Smooth muscle cell (in vitro differentiated cells): ENCODE measurements around the gene COL4A3. TPM values are rescaled to one million over a fixed set of nuclear protein-coding genes. Genes with fewer than 3 reads are reported as not detected.

Source experiments
- DNase-seq: peaks from one replicate; lab custom pipeline; 2025; ENCODE audit not compliant: unreplicated experiment; lab: John Stamatoyannopoulos, UW
- H2AFZ ChIP-seq: fragments of 200-600 bp; sonication (generic); 2 replicates; pipeline ENCODE4 v1.6.0; 2016; ENCODE audit warnings: antibody characterized with exemption, low read depth, mild to moderate bottlenecking
- H3F3A ChIP-seq: fragments of 200-600 bp; sonication (generic); 2 replicates; pipeline ENCODE4 v1.6.0; 2017; ENCODE audit warnings: antibody characterized with exemption, low read depth
- H3K27ac ChIP-seq: fragments of 200-600 bp; sonication (generic); 2 replicates; pipeline ENCODE4 v1.5.1; 2016; ENCODE audit warnings: low read depth, mild to moderate bottlenecking
- H3K27me3 ChIP-seq: fragments of 200-600 bp; sonication (generic); 2 replicates; pipeline ENCODE4 v1.6.1; 2016; ENCODE audit warnings: low read depth, mild to moderate bottlenecking
- H3K36me3 ChIP-seq: fragments of 200-600 bp; sonication (generic); 2 replicates; pipeline ENCODE4 v1.5.1; 2016; ENCODE audit warnings: low read depth
- H3K4me1 ChIP-seq: fragments of 200-600 bp; sonication (generic); 2 replicates; pipeline ENCODE4 v1.5.1; 2016; ENCODE audit warnings: low read depth
- H3K4me2 ChIP-seq: fragments of 200-600 bp; sonication (generic); 2 replicates; pipeline ENCODE4 v1.6.0; 2016; ENCODE audit warnings: mild to moderate bottlenecking
- H3K4me3 ChIP-seq: fragments of 200-600 bp; sonication (generic); 2 replicates; pipeline ENCODE4 v1.5.1; 2016; ENCODE audit warnings: mild to moderate bottlenecking
- H3K79me2 ChIP-seq: fragments of 200-600 bp; sonication (generic); 2 replicates; pipeline ENCODE4 v1.6.0; 2016; ENCODE audit warnings: low read depth, mild to moderate bottlenecking
- H3K9ac ChIP-seq: fragments of 200-600 bp; sonication (generic); 2 replicates; pipeline ENCODE4 v1.6.0; 2016; ENCODE audit warnings: low read depth
- H3K9me3 ChIP-seq: fragments of 200-600 bp; sonication (generic); replicated peaks from 2 replicates; pipeline ENCODE4 v1.5.1; 2016; ENCODE audit warnings: low read depth
- H4K20me1 ChIP-seq: fragments of 200-600 bp; sonication (generic); 2 replicates; pipeline ENCODE4 v1.6.0; 2016; ENCODE audit warnings: low read depth
- WGBS: methylation state at CpG from one replicate; pipeline ENCODE4 v1.1.7; 2016; ENCODE audit warnings: low lambda C conversion rate; 5-methylcytosine and 5-hydroxymethylcytosine counted together
- polyA plus RNA-seq: library from polyadenylated mRNA; unstranded; fragments of >200 nt; fragmentation: Nextera tagmentation; extraction: Ambion mirVana; gene quantifications from 2 replicates; pipeline ENCODE4 v1.2.1, GENCODE V29; 2016
- total RNA-seq: library from RNA; depleted of rRNA; stranded (reverse); fragments of >200 nt; gene quantifications from 2 replicates; pipeline ENCODE4 v1.2.3, GENCODE V29; 2014
- TF ChIP-seq, protein P1 (sequence below): fragments of 200-600 bp; sonication (generic); IDR thresholded peaks from 2 replicates; pipeline ENCODE4 v1.5.1; 2017; ENCODE audit warnings: borderline replicate concordance, mild to moderate bottlenecking, antibody characterized with exemption; ENCODE audit not compliant: insufficient read depth, poor library complexity, severe bottlenecking

COL4A3 gene
- total and polyA plus RNA-seq, 2 experiments from 2014 or later = not detected

GRCh38 chr2:227118353-227118752, 46.1 kb upstream of the COL4A3 start:
- Histone ChIP-seq H3K4me3 (no peak overlapping the region), H3K9me3 (no peaks in the 10 kb centered on the region), H3K4me2 (no peak overlapping the region), H3K4me1 (no peaks in the 10 kb centered on the region), H4K20me1 (no peaks in the 10 kb centered on the region), H3F3A (no peaks in the 10 kb centered on the region), H3K9ac (no peak overlapping the region), H2AFZ (peak overlapping the region; percentile 56), H3K79me2 (no peaks in the 10 kb centered on the region), H3K27me3 (no peaks in the 10 kb centered on the region), H3K27ac (no peak overlapping the region), H3K36me3 (no peaks in the 10 kb centered on the region)
- TF ChIP-seq, protein P1, sequence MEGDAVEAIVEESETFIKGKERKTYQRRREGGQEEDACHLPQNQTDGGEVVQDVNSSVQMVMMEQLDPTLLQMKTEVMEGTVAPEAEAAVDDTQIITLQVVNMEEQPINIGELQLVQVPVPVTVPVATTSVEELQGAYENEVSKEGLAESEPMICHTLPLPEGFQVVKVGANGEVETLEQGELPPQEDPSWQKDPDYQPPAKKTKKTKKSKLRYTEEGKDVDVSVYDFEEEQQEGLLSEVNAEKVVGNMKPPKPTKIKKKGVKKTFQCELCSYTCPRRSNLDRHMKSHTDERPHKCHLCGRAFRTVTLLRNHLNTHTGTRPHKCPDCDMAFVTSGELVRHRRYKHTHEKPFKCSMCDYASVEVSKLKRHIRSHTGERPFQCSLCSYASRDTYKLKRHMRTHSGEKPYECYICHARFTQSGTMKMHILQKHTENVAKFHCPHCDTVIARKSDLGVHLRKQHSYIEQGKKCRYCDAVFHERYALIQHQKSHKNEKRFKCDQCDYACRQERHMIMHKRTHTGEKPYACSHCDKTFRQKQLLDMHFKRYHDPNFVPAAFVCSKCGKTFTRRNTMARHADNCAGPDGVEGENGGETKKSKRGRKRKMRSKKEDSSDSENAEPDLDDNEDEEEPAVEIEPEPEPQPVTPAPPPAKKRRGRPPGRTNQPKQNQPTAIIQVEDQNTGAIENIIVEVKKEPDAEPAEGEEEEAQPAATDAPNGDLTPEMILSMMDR = no peak
- no peak for DNase-seq

GRCh38 chr2:227123697-227124096, 40.7 kb upstream of the COL4A3 start:
- Histone ChIP-seq H3K9me3 (no peaks in the 10 kb centered on the region), H3K4me2 (no peak overlapping the region), H3K79me2 (no peaks in the 10 kb centered on the region), H3K4me3 (no peak overlapping the region), H3K27ac (no peak overlapping the region), H3K36me3 (no peaks in the 10 kb centered on the region), H3F3A (no peaks in the 10 kb centered on the region), H3K4me1 (no peaks in the 10 kb centered on the region), H3K27me3 (peaks cover 14% of the 10 kb centered on the region), H2AFZ (no peak overlapping the region), H3K9ac (no peak overlapping the region), H4K20me1 (no peaks in the 10 kb centered on the region)
- no peak for DNase-seq
- WGBS = 98% methylated on average over 4 of the region's 4 CpGs
- TF ChIP-seq, protein P1 = no peak

DNA sequence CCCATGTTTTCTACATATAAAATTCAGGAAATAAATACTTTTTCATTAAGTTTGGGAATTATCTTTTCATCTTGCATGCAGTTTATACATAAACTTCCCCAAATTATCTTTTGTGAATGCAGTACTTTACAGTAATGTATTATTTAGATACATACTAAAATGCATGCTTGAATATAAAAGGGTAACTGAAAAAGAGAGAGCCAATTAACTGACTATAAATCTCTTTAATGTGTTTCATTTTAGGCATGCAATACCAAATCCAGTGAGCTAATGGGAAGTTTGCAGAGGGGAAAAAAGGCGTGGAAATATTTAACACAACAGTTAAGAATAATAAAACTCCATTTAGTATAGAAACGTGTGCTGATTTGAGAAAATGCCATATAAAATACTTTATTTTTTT, 39.6 kb upstream of the COL4A3 start:
- no peaks in the 10 kb centered on the region for H3K4me1 ChIP-seq
- H3K27ac ChIP-seq = no peak overlapping the region
- H3K79me2 ChIP-seq = no peaks in the 10 kb centered on the region
- H4K20me1 ChIP-seq = no peaks in the 10 kb centered on the region
- no peak overlapping the region for H3K4me2 ChIP-seq
- H3F3A ChIP-seq = no peaks in the 10 kb centered on the region
- H3K36me3 ChIP-seq = no peaks in the 10 kb centered on the region
- no peak for DNase-seq
- no peak overlapping the region for H3K4me3 ChIP-seq
- no peak overlapping the region for H2AFZ ChIP-seq
- TF ChIP-seq, protein P1 = no peak
- H3K9ac ChIP-seq = no peak overlapping the region
- WGBS = 88% methylated on average over 2 of the region's 2 CpGs
- H3K27me3 ChIP-seq = peaks cover 14% of the 10 kb centered on the region
- no peaks in the 10 kb centered on the region for H3K9me3 ChIP-seq

GRCh38 chr2:227125506-227125905, 38.9 kb upstream of the COL4A3 start:
- Histone ChIP-seq H3K4me1 (no peaks in the 10 kb centered on the region), H3K36me3 (no peaks in the 10 kb centered on the region), H2AFZ (no peak overlapping the region), H3K79me2 (no peaks in the 10 kb centered on the region), H3K4me2 (no peak overlapping the region), H3K4me3 (no peak overlapping the region), H3K27ac (no peak overlapping the region), H3K9me3 (no peaks in the 10 kb centered on the region), H3K9ac (no peak overlapping the region), H4K20me1 (no peaks in the 10 kb centered on the region), H3F3A (no peaks in the 10 kb centered on the region), H3K27me3 (peaks cover 14% of the 10 kb centered on the region)
- TF ChIP-seq, protein P1 = peak; percentile 12
- WGBS = 65% methylated on average over 5 of the region's 5 CpGs
- no peak for DNase-seq
